Measurements from ENCODE around the gene CALCB.

- TF ChIP-seq CTCF (IDR thresholded peaks at IDR 0.05) (no peak), ZFX (IDR thresholded peaks at IDR 0.05; ENCODE audit: borderline replicate concordance) (no peak)
Measured at GRCh38 chr11:15099267-15099666, 25.9 kb downstream of the CALCB start.
